Renal cortical epithelial cell (primary cell): ENCODE data around the gene SLPI. TPM values are rescaled to one million over a fixed set of nuclear protein-coding genes. Genes with fewer than 3 reads are reported as not detected.
A peak's percentile ranks its signal among the peaks of the same experiment; 100 is the strongest.

Source experiments
- DNase-seq: peaks from one replicate; pipeline ENCODE4 v3.0.0-alpha.2; 2011; ENCODE audit warnings: low read depth
- total RNA-seq: library from RNA; depleted of rRNA; stranded (reverse); fragments of >200 nt; gene quantifications from 2 replicates; pipeline ENCODE4 v1.2.3, GENCODE V29; 2014

SLPI gene, protein sequence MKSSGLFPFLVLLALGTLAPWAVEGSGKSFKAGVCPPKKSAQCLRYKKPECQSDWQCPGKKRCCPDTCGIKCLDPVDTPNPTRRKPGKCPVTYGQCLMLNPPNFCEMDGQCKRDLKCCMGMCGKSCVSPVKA
- total RNA-seq: 58.2 and 256 TPM in 2 replicates

DNA sequence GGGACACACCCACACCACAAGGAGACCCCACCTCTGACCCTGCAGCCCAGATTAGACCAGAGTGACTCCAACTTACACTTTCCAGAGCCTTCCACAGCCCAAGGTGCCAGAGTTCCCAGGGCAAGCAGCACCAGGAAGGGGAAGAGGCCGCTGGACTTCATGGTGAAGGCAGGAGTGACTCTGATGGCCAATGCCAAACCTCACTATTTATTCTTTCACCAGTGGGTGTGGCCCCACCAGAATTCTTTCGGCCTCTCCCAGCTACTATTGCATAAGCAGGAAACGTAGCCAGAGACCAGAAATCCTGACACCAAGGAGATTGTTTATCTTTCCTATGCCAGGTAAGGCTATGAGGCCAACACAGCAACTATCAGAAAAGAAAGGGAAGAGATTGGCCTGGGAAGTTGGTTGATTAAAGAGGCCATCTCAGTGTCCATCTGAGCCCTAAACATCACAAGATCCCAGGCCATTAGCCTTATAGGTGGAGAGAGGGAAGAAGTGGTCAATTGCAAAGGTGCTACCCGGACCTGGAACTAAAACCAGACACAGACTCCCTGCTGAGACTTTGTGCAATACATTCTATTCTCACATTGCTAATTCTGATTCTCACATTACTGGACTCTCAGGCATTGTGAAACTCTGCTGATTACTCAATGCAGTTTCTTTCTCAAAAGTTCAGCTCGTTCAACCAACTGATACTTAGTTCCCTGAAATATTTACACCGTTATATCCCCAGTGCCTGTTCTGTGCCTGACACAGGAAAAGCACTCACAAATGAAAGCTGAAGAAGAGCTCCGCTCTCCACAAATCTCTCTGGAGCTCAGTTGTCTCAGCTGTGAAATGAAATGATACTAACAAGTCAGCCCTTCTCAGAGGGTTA, at the start of gene SLPI:
Gene SLPI, minus strand, starts transcription at position 182 of the 880 bp plus-strand sequence. Its CDS starts 21 bp downstream, at position 161.
- peak; percentile 97 for DNase-seq

DNA sequence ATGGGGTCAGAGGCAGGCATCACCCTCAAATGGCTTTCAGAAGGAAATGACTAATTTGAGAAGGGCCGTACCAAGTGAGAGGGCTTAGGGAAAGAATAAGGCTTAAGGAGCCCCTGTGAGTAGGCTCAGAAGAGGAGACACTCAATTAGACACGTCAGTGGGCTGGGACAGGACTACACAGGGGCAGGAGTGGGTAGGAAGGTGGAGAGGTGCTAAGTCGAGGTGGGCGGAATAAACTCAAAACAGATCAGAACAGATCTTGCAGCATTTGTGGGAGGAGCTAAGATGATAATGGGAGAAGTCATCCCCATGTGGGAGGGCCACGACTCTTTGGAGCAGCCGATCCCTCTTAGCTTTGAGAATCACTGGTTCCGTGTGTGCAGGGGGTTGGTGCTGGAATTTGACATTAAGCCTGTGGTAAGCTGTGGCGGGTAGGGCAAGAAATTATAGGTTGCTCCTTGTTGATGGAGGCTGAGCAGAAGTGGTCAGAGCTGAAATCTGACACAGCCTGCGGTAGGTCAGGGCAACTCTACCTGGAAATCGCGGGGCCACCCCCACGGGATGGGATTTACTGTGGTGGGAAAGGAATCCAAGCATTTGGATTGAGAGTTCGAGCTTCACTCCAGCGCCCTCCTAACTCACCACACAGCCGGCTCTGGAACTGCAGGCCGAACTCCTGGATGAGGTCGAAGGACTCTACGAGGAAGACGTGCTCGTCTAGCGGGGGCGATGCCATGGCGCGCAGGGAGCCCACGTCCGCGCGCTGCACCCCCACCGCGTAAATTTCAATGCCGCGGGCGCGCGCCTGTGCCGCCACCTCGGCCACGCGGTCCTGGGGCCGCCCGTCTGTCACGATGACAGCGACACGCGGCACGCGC, 49.5 kb upstream of the SLPI start:
- DNase-seq: no peak

DNA sequence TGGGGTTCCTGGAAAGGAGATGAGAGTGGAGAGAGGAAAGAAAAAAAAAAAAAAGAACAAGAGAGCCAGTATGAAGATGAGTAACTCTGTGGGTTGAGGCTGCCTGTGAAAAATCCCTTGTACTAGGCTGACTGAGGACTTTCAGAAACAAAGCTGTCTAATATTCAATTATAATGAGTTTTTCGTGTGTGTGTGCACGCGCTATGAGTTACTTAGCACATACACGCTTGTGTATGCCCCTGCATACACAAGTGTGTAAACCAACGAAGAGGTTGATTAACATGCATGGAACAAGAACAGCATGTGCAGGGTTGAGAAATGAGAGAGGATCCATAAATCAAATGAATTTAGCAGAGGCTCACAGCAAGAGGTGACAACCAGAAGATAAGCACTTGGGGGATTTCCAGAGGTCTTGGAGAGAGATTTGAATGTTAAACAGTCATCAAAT, 47.5 kb upstream of the SLPI start:
- no peak for DNase-seq

DNA sequence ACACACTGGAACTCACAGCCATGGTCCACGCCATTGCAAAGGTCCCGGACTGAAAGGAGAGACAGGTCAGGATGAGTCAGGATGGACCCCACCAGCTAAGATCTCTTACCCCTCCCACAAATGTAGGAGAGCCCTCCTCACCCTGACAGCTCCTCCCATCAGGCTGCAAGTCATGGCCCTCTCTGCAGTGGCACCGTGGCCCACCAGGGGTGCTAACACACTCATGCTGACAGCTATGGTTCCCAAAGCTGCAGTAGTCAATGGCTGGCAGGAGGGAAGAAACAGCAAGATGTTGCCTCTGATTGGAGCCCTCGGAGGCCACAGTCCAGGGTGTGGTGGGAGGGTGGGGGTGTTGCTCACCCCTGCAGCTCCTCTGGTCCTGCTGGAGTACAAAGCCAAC, 46.6 kb upstream of the SLPI start:
- no peak for DNase-seq

DNA sequence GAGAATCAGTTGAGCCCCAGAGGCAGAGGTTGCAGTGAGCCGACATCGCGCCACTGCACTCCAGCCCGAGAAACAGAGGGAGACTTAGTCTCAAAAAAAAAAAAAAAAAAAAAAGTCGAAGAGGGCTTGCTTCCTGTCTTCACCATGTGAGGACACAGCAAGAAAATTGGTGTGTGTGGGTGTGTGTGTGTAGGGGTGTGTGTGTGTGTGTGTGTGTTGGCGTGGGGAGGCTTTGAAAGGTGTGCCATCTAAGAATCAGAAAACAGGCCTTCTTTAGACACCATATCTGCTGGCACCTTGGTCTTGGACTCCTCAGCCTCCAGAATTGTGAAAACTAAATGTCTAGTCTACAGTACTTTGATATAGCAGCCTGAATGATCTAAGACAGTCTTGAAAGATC, 45.4 kb upstream of the SLPI start:
- no peak for DNase-seq

DNA sequence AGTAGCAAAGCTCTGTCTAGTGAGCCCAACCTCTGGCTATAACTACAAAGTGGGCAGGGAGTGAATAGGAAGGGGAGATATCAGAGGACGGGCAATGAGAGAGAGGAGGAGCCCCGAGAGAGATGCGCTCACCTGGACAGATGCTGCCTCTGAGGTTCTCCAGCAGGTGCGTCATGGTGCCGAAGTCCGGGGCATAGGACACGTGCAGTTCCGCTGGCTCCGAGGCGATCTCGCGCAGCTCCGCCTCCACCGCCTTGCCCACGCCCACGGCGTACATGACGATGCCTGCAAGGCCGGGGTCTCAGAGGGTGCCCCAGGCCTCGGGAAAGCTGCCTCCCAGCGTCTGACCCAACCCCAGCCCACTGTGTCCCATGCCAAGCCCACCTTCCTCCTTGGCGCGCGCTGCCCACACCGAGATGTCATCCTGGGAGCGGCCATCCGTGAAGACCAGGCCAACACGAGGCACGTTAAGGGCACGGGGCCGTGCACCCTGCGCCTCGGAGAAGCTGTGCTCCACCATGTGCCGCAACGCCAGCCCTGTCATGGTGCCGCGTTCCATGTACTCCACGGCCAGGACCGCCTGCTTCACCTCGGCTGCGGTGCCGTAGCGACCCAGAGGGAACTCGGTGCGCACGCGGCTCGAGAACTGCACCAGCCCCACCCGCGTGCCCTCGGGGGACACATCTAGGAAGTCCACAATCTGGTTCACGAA, 43.6 kb upstream of the SLPI start:
- no peak for DNase-seq

DNA sequence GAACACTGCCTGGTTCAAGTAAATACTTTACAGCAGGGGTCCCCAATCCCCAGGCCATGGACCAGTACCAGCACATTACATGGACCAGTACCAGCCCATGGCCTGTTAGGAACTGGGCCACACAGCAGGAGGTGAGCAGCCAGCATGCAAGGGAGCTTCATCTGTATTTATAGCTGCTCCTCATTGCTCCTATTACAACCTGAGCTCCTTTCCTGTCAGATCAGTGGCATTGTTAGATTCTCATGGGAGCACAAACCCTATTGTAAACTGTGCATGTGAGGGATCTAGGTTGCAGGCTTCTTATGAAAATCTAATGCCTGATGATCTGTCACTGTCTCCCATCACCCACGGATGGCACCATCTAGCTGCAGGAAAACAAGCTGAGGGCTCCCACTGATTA, 40.3 kb upstream of the SLPI start:
- no peak for DNase-seq

DNA sequence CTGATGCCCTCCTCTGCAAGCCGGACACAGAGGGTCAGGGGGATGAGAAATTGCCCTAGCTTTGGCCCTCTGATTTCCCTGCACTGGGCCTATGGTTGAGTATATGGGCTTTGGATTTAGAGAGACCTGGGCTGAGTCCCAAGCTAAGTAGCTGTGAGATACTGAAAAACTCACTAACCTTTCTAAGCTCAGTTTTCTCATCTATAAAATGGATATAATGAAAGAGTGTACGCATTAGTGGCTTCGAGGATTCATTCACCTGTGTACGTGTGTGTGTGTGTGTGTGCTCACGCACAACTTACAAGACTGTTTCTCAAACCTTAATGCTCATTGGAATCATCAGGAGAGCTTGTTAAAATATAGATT, 39.6 kb upstream of the SLPI start:
- DNase-seq: no peak

DNA sequence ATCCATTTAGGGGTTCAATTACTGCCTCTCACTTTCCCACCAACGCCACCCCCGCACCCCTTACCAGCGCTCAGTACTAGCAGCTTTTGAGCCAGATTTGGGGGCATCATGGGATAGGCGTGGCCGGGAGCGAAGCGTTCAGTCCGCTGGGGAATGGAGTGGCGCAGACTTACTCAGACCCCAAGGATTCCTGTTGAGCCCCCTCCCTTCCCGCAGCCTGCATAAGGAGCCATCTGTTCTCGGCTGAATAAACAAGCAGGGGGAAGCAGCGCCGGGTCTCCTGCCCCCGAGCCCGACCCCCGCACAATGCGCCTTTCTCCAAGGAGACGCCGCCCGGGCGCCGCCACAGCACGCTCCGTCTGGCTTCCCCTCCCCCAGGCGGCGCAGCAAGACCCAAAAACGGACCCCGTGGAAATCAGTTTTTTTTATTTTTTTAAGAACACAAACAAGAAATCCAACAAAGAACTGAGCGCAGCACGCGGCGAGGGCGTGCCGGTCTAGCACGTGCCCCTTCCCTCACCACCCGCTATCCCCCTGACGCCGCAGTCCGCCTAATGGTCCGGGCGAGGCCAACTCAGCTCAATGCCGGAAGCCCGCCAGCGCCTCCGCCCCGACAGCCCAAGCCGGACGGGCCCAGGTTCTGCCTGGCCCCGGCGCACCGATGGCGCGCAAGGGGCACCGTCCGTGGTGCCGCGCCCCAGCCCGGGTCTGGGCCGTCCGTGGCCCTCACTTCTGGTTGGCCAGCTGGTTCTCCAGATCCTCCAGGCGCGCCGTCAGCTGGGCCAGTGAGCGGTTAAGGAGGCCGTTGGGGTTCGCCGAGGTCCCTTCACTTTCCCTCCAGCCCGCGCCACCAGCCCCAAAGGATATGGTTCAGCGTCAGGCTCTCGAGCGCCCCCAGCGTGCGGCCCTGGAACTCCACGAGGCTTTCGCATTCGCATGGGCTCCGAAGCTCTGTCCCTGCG, 39.0 kb upstream of the SLPI start:
- peak; percentile 28 for DNase-seq

DNA sequence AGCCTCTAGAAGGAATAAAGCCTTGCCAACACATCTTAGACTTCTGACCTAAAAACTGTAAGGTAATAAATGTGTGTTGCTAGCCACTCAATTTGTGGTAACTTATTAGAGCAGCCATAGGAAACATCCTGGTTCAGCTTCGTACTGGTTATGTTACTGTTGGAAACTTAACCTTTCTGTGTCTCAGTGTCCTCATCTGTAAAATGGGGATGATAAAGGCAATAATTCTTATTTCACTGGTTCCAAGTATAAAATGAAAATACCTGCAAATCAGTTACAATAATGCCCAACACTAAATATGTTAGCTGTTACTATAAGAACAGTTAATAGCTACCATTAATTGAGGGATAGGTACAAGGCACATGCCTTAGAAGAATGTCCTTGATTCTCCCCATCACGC, 38.0 kb upstream of the SLPI start:
- DNase-seq: no peak

DNA sequence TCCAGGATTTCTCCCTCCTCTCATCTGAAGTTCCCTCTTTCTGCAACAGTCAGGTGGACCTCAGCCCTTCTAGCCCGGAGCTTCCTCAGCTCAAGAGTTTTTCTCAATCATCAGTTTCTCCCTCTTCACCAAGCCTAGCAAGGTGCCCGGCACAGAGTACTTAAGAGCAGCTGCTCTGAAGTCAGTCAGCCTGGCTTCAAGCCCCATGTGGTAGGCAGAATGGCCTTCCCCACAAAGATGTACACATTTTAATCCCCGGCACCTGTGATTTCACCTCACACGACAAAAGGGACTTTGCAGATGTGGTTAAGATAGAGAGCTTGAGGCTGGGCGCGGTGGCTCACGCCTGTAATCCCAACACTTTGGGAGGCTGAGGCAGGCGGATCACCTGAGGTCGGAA, 37.2 kb upstream of the SLPI start:
- DNase-seq: no peak

DNA sequence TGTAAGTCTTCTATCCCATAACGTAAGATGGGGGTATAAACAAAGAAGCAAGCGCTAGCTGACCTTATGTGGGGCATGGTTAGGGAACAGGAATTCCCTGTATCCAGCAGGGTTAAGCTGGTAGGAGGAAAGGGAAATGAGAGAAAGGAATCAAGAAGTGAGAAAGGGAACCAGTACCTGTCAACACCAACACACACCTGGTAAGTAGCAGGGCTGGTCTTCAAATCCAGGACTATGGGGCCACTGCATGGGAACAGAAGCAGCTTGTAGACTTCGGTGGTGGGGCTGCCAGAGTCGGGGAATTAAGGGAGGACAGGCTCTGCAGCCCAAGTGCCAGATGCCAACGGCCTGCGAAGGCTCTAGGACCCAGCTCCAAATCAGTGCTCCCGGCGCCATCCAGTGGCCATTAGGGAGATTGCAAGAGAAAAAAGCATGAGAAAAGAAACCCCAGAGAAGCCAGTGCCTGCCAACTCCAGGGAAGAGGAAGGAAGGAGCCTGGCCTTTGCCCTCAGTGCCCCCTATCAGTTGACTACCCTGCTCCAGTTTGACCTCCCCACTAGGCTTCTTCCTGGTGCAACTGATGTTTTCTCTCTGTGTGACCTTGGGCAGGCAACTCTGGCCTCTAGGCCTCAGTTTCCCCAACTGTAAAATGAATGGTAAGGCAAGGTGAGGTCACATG, 36.5 kb upstream of the SLPI start:
- peak; percentile 61 for DNase-seq

DNA sequence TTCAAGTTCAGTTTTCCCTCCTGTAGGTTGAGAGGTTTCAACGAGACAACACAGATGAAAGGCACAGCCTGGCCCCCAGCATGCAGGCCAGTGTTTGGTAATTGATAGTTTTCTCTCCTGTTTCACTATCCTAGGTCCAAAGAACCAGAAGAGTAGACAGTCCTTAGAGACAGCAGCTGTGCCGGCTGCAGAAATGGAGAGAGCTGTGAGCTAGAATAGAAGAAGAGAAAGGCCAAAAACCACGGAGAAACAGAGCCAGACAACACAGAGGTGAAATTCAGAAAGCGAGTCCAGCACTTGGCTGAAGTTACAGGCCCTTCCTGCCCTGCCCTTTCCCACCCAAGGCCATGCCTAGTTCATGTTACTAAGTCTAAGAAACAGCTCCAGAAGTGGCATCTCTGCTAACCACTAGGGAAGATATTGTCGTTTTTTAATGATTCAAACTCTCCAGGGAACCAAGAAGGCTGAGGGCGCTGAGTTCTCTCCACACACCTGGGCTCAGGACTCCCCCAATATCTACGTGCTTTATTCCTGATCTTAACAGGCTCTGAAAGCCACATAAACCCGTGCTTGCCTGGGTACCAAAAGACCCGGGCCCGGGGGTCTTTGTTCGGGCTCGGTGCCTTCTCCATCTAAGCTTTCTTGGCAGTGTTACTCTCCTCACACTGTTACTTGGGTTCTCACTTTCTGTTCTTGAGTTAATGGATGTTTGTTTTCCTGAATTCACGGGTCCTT, 35.7 kb upstream of the SLPI start:
- no peak for DNase-seq

DNA sequence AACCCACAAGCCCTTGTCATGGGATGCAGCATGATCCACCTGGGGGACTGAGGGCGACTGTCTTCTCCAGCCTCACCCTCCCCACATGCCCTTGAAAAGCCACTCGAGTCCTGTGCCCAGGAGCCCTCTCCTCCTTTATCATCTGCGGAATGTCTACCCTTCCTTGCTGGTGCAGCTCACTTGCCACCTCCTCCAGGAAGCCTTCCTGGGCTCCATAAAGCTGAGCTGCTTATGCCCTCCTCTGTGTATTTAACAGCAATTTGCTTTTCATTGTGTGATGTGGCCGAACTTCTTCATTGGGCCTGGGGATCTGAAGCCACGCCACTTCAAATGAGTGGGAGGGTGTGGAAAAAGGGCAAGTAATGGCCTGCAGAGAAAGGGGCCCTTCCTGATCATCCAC, 34.5 kb upstream of the SLPI start:
- no peak for DNase-seq

DNA sequence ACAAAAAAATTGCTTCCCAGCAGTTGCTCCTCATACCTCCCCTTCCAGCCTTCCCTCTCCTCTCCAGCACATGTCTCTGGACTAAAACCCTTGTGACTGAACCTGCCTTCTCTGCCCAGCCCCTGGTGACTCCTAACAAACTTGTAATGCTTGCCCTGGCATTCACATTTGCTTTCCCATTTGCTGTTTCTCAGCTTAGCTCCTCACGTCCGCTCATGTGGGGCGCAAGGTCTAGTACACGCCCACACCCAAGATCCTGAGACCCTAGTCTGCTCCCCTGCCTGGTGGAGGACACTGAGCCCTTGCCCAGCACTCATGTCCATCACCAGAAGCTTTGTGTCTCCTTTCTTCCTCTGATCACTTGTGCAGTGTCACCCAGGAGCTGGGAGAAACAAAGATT, 34.0 kb upstream of the SLPI start:
- no peak for DNase-seq

DNA sequence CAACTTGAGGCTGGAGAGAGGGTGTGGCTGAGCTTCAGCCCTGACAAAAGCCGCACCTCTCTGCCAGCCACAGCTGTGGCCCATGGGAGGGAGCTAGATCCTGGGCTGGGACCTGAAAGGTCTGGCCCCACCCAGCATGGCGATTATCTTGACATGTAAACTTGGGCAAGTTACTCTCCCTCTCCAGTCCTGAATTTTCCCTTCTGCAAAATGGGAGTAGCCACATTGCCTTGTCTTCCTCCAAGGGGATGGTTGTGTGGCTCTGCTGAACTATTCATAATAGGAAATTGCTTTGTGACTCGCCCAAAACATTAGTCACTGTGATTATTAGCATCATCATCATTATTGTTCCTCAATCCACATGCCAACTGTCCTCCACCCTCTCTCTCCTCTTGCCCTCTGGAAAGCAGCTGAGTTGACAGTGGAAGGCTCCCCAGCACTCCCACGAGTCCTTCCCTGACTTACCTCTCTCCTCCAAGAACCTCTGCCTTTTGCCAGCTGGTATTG, 29.2 kb upstream of the SLPI start:
- no peak for DNase-seq

DNA sequence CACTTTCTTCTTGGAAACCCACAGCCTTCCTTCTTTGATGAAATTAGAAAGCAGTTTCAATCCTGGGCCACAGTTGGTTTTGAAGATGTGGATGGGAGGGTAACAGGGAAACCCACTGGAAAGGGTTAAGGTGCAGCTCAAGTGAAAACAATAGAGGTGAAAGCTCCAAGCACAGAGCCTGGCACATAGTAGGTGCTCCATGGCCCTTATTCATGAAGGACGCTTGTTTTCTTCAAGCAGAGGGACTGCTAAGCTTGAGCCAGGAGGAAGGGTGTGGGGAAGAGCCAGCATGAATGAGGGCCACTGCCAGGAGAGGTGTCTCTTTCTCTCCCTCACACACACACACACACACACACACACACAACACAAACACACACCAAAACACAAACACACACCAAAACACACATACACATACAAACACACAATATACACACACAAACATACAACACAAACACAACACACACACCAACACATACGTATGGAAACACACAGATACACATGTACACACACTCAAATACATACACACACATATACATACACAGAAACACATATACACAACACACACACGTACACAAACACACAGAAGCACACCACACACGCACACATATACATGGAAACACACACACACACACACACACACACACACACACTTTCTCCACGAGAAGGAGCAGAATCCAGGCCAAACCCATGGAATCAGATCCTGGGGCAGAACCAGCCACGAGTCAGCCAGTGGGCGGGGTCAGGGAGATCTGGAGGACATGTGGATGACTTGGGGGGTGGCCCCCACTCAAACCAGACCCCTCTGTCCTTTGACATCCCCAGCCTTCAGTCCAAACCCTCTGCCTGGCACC, 28.6 kb upstream of the SLPI start:
- DNase-seq: no peak

DNA sequence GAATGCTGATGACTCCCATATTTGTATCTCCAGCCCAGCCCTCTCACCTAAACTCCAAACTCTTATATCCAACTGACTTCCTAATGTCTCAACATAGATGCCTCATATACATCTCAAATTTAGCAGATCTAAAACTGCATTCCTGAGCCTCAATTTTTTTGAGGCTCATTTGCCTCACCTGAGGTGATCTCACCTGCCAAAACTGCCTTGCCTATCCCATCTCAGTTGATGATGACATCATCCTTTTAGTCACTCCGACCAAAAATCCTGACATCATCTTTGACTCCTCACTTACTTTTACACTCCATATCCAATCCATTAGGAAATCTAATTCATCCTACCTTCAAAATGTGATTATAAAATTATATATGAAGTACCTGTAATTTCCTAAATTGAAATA, 25.6 kb upstream of the SLPI start:
- no peak for DNase-seq
